Esophagus muscularis mucosa (tissue), 4 donors: ENCODE measurements around the gene ELOA2. TPM values are rescaled to one million over a fixed set of nuclear protein-coding genes. Genes with fewer than 3 reads are reported as not detected.

Source experiments
- DNase-seq: peaks from one replicate; pipeline ENCODE4 v3.0.0-alpha.2; 2017; ENCODE audit errors: extremely low spot score
- H3K27ac ChIP-seq, 4 donors: fragments of 200-600 bp; sonication (generic); replicated peaks in 1 of 4; 1 replicate in 3 of 4; 2 replicates in 1 of 4; pipeline ENCODE4 v1.5.1; 2016 to 2019; ENCODE audit warnings: mild to moderate bottlenecking in 1 of 4
- H3K27me3 ChIP-seq, 4 donors: fragments of 200-600 bp; sonication (generic); one replicate each; pipeline versions ENCODE4 v1.5.1 to v1.6.0; 2016 to 2019
- H3K36me3 ChIP-seq, 4 donors: fragments of 200-600 bp; sonication (generic); one replicate each; pipeline ENCODE4 v1.5.1; 2016 to 2019
- H3K4me1 ChIP-seq, 4 donors: fragments of 200-600 bp; sonication (generic); one replicate each; pipeline ENCODE4 v1.5.1; 2016 to 2019
- H3K4me3 ChIP-seq, 4 donors: fragments of 200-600 bp; sonication (generic); 1 replicate in 2 of 4; 2 replicates in 2 of 4; pipeline ENCODE4 v1.5.1; 2016 to 2019; ENCODE audit warnings: mild to moderate bottlenecking in 4 of 4, moderate library complexity in 1 of 4
- H3K9me3 ChIP-seq, 4 donors: fragments of 200-600 bp; sonication (generic); 1 replicate in 3 of 4; 2 replicates in 1 of 4; pipeline ENCODE4 v1.5.1; 2016 to 2019
- CTCF ChIP-seq, 3 experiments: fragments of 200-600 bp in 2 of 3; fragments of 450-650 bp in 1 of 3; sonication (generic) in 2 of 3; IDR thresholded peaks; one replicate each; pipeline ENCODE4 v1.5.1; 2017 to 2019; ENCODE audit warnings: antibody characterized with exemption in 3 of 3, mild to moderate bottlenecking in 2 of 3, moderate library complexity in 1 of 3
- EP300 ChIP-seq: sonication (generic); formaldehyde crosslinking; IDR thresholded peaks from one replicate; pipeline ENCODE4 v1.6.1; 2017; ENCODE audit warnings: antibody characterized with exemption
- POLR2A ChIP-seq: fragments of 450-650 bp; IDR thresholded peaks from one replicate; pipeline ENCODE4 v1.6.1; 2017; ENCODE audit warnings: antibody characterized with exemption, moderate library complexity, mild to moderate bottlenecking, low read depth
- POLR2AphosphoS5 ChIP-seq, 2 donors: sonication (generic); formaldehyde crosslinking; IDR thresholded peaks; one replicate each; pipeline ENCODE4 v1.6.1; 2017; ENCODE audit warnings: antibody characterized with exemption in 2 of 2
- WGBS: methylation state at CpG from one replicate; pipeline ENCODE4 v1.1.5; 2018; 5-methylcytosine and 5-hydroxymethylcytosine counted together
- intact Hi-C: fragments of 100-400 bp; cut with DNase I; formaldehyde crosslinking; loops from one replicate; pipeline ENCODE4 v1.15.1; 2023
- total RNA-seq, 4 donors: library from RNA; depleted of rRNA; stranded (reverse); fragments of >200 nt; gene quantifications; one replicate each; pipeline versions ENCODE4 v1.1.0 to v1.2.1, GENCODE V29; 2016

The ELOA2 gene
- total RNA-seq, result not detected

GRCh38 chr18:47035156-47035671, at the start of gene ELOA2:
Gene ELOA2 (minus strand): TSS chr18:47035621. CDS start chr18:47035264, 357 bp downstream.
- intact Hi-C loops, result no loop called here
- 95% methylated on average over 27 of the region's 29 CpGs for WGBS
- TF ChIP-seq CTCF (IDR thresholded peaks at IDR 0.05), result no peak
- no peak for TF ChIP-seq POLR2AphosphoS5 (IDR thresholded peaks at IDR 0.05)
- TF ChIP-seq EP300, result no peak
- no peak for TF ChIP-seq POLR2A
- Histone ChIP-seq H3K36me3 (peaks cover 0 to 2% (median 0%) of the 10 kb centered on the region in 4 donors), H3K27ac (no peak within 1 kb of the TSS), H3K4me1 (no peaks in the 10 kb centered on the region), H3K4me3 (no peak within 1 kb of the TSS), H3K27me3 (no peaks in the 10 kb centered on the region), H3K9me3 (peaks cover 0 to 3% (median 0%) of the 10 kb centered on the region in 4 donors)
- DNase-seq, result no peak

- 87% methylated on average over 2 of the region's 2 CpGs for WGBS
- intact Hi-C loops, result no loop called here
- Histone ChIP-seq H3K9me3 (no peaks in the 10 kb centered on the region), H3K36me3 (peaks cover 0 to 3% (median 0%) of the 10 kb centered on the region in 4 donors), H3K27me3 (no peaks in the 10 kb centered on the region), H3K4me3 (no peak overlapping the region), H3K27ac (no peak overlapping the region), H3K4me1 (no peaks in the 10 kb centered on the region)
- TF ChIP-seq POLR2AphosphoS5 (IDR thresholded peaks at IDR 0.05) (no peak), CTCF (IDR thresholded peaks at IDR 0.05) (no peak), EP300 (no peak), POLR2A (no peak)
- no peak for DNase-seq
Observed at GRCh38 chr18:47081578-47081977, 46.2 kb upstream of the ELOA2 start.

GRCh38 chr18:47080872-47081271, 45.5 kb upstream of the ELOA2 start:
- H3K36me3 ChIP-seq, result peaks cover 0 to 3% (median 0%) of the 10 kb centered on the region in 4 donors
- 93% methylated on average over 2 of the region's 2 CpGs for whole genome bisulfite sequencing
- no peak for DNase-seq
- no peak overlapping the region for H3K27ac ChIP-seq
- H3K9me3 ChIP-seq, result no peaks in the 10 kb centered on the region
- H3K4me3 ChIP-seq, result no peak overlapping the region
- no peak for TF ChIP-seq EP300
- no peak for TF ChIP-seq CTCF (IDR thresholded peaks at IDR 0.05)
- TF ChIP-seq POLR2A, result no peak
- TF ChIP-seq POLR2AphosphoS5 (IDR thresholded peaks at IDR 0.05), result no peak
- intact Hi-C loops, result no loop called here
- H3K27me3 ChIP-seq, result no peaks in the 10 kb centered on the region
- no peaks in the 10 kb centered on the region for H3K4me1 ChIP-seq

- H3K36me3 ChIP-seq, result peaks cover 0 to 3% (median 0%) of the 10 kb centered on the region in 4 donors
- no peak for DNase-seq
- no peaks in the 10 kb centered on the region for H3K4me1 ChIP-seq
- no peak overlapping the region for H3K27ac ChIP-seq
- TF ChIP-seq CTCF (IDR thresholded peaks at IDR 0.05) (no peak), POLR2AphosphoS5 (IDR thresholded peaks at IDR 0.05) (no peak), POLR2A (no peak), EP300 (no peak)
- no peaks in the 10 kb centered on the region for H3K9me3 ChIP-seq
- intact Hi-C loops, result no loop called here
- H3K4me3 ChIP-seq, result no peak overlapping the region
- WGBS, result 84% methylated on average over 7 of the region's 7 CpGs
- no peaks in the 10 kb centered on the region for H3K27me3 ChIP-seq
Observed at GRCh38 chr18:47077111-47077510, 41.7 kb upstream of the ELOA2 start.
